HG03103 (cell line): ENCODE measurements around the gene LUM.

Experiments
- ATAC-seq: cut with Tn5 transposase; IDR thresholded peaks from one replicate; pipeline ENCODE4 v1.9.1; 2021; ENCODE audit warnings: low read depth; ENCODE audit not compliant: unreplicated experiment

Gene LUM

DNA sequence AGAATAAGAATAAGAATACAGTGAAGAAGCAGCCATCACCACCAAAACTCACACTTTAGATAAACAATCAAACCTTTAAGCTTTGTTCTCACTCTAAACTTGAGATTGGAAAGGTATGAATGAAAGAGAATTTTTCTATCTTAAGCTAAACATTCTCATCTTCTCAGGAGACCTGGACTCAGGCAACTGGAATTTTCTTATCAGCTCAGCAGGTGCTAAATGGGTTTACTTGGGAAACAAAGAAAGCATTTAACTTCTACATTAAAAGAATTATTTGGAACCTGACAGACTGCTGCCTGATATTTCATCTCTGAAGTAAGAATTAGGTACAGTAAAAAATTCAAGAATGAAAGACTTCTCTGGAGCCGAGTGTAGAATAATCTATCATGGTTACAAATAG is 32.8 kb downstream of the LUM start:
- ATAC-seq, result no peak

- ATAC-seq, result no peak
These were observed 33.9 kb downstream of the LUM start for GRCh38 chr12:91077228-91077954.

DNA sequence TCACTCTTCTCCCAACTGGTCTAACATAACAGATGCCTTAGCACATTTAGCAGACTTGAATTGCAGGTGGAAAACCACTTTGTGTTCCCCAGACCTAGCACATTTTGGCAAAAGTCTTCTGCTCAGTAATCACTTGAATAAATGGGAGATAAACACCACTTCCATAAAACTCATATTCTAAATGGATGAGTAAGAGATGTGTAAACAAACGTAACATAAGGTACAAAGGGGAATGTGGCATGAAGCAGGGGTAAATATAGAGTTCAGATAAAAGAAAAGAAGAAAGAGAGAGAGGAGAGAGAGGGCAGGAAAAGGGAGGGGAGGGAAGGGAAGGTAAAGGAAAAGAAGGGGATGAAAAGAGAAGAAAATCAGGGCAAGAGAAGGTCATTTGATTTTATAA is 36.4 kb downstream of the LUM start:
- ATAC-seq, result no peak

- ATAC-seq, result no peak
These were observed 37.1 kb downstream of the LUM start for GRCh38 chr12:91074154-91074709.

GRCh38 chr12:91073426-91073825 is 37.9 kb downstream of the LUM start:
- no peak for ATAC-seq

GRCh38 chr12:91072931-91073330 is 38.4 kb downstream of the LUM start:
- ATAC-seq, result no peak

- ATAC-seq, result no peak
These were observed 40.4 kb downstream of the LUM start for GRCh38 chr12:91070936-91071335.

DNA sequence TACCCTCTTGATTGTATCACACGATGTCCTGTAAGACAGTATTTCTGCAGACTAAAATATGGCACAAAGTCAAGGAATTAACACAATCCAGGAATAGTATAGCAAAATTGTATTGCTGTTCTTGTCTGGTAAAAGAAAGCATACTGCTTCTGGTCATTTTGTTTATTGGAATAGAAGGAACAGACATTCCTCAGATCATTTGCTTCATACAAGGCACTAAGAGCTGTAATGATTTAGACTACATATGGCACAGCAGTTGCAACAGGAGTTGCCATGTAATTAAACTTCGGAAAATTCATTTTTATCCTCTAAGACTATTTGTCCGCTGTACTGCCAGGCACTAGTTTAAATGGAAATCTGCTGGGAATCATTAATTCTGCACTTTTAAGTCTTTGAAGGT is 45.9 kb downstream of the LUM start:
- ATAC-seq, result no peak

- ATAC-seq, result no peak
These were observed 46.7 kb downstream of the LUM start for GRCh38 chr12:91064640-91065039.

DNA sequence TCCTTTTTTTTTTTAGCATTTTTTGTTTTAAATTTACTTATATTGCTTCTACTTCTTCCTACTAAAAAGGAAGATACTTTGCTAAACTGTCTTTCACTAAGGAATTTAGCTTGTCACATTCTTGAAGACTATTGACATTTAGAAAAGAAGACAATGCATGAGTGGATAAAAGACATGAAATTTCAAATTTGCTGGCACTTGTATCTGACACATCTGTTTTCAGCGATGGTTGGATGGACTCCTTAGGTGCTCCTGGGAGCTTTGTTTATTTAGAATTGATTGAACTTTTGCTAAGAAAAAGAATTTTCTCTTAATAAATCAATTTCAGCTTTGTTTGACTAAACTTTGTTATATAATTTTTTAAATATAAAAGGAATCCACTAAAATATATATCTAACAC is 50.2 kb downstream of the LUM start:
- ATAC-seq, result no peak

DNA sequence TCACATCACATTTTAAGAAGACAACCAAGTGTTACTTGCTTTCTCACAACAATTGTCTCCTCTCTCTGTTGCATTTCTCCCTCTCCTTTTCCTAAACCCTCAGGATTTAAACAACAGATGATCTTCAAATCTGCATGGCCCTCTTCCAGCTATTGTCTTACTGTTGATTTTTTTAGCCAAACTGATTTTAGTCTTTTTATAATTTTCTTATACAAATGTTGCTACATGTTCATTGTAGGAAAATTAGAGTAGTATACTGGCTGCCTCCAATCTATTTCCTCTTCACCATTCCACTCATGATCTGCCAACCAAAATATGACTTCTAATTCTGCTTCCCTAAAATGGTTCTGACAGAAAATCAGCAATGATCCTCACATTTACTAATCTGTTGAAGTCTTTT is 52.1 kb downstream of the LUM start:
- no peak for ATAC-seq

DNA sequence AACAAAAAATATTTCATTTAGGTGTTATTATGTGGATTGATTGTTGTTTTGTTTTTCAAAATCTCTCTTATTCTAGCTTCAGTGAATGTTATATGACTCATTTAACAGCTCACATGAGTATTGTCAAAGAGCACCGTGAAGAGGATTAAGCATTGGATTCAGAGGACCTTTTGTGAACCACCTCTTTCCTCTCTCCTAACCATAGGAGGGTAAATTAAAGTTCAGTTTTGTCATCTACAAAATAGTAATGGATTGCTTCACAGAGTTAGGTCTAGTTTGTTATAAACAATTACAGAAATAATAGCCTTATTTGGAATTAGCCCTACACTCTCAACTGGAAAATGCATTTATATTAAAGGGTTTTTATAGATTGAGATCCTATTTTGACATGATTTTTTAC is 52.5 kb downstream of the LUM start:
- ATAC-seq, result no peak

GRCh38 chr12:91057368-91058165 is 53.7 kb downstream of the LUM start, which contains the start of gene KERA:
TSS of gene KERA (minus strand) at chr12:91058024. CDS start at chr12:91056281, 1,743 bp downstream.
- ATAC-seq, result no peak

DNA sequence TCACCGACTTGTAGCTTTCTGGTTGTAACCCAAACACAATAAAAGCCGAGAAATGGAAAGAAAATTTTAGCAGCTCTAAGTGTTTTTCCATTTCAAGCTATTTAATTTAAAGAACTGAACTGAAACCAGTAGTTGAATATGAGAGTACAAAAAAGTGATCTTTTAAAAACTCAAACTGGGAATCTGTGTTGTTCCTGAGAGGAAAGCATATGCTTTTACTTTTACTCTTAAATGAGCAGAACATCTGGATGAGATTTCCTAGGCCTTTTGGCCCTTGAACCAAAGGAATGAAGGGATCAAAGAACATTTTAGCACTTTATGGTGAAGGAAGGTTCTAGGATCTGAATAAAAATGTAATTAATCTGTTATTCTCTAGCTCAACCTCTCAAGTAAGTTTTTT is 54.8 kb downstream of the LUM start:
- ATAC-seq, result no peak

DNA sequence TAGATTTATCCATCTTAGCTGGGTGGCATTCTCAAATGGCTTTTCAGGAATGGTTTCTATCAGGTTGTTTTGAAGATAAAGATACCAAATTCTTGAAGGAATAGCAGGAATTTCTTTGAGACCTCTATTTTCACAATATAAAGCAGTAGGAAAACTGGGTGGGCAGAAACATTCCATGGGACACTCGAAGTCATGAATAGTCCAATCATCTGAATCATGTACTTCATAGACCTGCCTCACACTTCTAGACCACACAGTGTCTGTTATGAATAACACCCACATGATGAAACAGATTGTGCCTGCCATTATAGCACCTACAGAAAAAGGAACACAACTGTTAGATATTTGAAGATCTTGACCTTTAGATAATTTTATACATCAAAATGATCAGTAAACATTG is 55.3 kb downstream of the LUM start:
- no peak for ATAC-seq

GRCh38 chr12:91053951-91054715 is 57.2 kb downstream of the LUM start:
- ATAC-seq, result no peak
